ENCODE data around the gene ECHDC3. TPM values are rescaled to one million over a fixed set of nuclear protein-coding genes. Genes with fewer than 3 reads are reported as not detected.

ECHDC3 gene
- total and polyA plus RNA-seq, 2 of the 13 experiments (the other 11 are each of a cell fraction or from before 2014, with no cell fraction given) = not detected

DNA sequence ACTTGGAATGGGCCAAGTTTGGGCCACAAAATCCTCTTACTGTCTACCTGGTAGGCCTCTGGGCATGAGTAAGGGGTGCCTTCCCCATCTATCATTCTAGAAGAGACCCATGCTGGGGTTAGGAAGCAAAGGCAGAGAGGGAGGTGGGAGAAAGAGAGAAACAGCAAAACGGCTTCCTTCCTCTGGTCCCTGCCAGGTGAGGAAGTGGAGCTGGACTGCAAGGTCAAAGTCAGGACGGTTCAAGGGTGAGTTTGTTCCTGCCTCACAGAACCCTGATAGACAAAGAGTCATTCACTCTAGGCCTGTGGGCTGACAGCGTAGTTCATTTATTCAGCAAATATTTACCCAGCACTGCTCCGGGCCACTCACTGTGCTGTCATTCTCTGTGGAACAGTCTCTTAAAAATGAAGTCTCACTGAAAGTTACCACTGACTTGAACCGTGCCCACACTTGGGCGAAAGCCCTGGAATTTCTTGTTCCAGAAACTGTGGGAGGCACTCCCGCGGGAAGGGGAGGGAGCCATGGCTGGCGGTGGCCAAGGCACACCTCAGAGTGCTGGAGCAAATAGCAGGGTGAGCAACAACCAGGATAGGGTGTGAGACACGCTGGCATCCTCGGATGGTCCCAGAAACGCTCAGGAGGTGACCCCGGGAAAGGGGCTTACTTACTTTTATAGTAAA lies 26.2 kb upstream of the ECHDC3 start (continued):
- no peak for TF ChIP-seq WIZ (CRISPR knock-in tag; IDR thresholded peaks at IDR 0.05)
- no peak for TF ChIP-seq SYNCRIP (IDR thresholded peaks at IDR 0.05; ENCODE audit: insufficient read depth, low read depth, low read length)
- no peak for TF ChIP-seq SP4 (CRISPR knock-in tag; IDR thresholded peaks at IDR 0.05)
- TF ChIP-seq NFE2L2 (IDR thresholded peaks at IDR 0.05; ENCODE audit: low read length) = no peak
- TF ChIP-seq, protein P1, sequence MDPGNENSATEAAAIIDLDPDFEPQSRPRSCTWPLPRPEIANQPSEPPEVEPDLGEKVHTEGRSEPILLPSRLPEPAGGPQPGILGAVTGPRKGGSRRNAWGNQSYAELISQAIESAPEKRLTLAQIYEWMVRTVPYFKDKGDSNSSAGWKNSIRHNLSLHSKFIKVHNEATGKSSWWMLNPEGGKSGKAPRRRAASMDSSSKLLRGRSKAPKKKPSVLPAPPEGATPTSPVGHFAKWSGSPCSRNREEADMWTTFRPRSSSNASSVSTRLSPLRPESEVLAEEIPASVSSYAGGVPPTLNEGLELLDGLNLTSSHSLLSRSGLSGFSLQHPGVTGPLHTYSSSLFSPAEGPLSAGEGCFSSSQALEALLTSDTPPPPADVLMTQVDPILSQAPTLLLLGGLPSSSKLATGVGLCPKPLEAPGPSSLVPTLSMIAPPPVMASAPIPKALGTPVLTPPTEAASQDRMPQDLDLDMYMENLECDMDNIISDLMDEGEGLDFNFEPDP (CRISPR knock-in tag; conservative IDR thresholded peaks at IDR 0.05) = no peak
- TF ChIP-seq IKZF4 (CRISPR knock-in tag; IDR thresholded peaks at IDR 0.05; ENCODE audit: borderline replicate concordance, low read depth, not compliant biosample characterization) = no peak
- TF ChIP-seq FOXK2 (IDR thresholded peaks at IDR 0.05) = no peak
- peak; percentile 57; the same call in 1 of the 2 replicates for TF ChIP-seq MXD4 (CRISPR knock-in tag; IDR thresholded peaks at IDR 0.05)
- TF ChIP-seq CHD2 (IDR thresholded peaks at IDR 0.05; ENCODE audit: low read depth, low read length) = no peak
- TF ChIP-seq, protein P2, sequence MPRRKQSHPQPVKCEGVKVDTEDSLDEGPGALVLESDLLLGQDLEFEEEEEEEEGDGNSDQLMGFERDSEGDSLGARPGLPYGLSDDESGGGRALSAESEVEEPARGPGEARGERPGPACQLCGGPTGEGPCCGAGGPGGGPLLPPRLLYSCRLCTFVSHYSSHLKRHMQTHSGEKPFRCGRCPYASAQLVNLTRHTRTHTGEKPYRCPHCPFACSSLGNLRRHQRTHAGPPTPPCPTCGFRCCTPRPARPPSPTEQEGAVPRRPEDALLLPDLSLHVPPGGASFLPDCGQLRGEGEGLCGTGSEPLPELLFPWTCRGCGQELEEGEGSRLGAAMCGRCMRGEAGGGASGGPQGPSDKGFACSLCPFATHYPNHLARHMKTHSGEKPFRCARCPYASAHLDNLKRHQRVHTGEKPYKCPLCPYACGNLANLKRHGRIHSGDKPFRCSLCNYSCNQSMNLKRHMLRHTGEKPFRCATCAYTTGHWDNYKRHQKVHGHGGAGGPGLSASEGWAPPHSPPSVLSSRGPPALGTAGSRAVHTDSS (CRISPR knock-in tag; conservative IDR thresholded peaks at IDR 0.05) = no peak
- no peak for TF ChIP-seq RAD51 (IDR thresholded peaks at IDR 0.05; ENCODE audit: borderline replicate concordance)
- 0 out of 2 replicates have a peak, but pooled peaks have one; percentile 13 for TF ChIP-seq POLR2AphosphoS5 (IDR thresholded peaks at IDR 0.05; ENCODE audit: low read depth, low read length)
- TF ChIP-seq, protein P3, sequence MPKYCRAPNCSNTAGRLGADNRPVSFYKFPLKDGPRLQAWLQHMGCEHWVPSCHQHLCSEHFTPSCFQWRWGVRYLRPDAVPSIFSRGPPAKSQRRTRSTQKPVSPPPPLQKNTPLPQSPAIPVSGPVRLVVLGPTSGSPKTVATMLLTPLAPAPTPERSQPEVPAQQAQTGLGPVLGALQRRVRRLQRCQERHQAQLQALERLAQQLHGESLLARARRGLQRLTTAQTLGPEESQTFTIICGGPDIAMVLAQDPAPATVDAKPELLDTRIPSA (CRISPR knock-in tag; IDR thresholded peaks at IDR 0.05; ENCODE audit: borderline replicate concordance) = no peak
- peak; percentile 81; the same call in 1 of the 2 replicates for TF ChIP-seq SALL2 (CRISPR knock-in tag; IDR thresholded peaks at IDR 0.05)
- TF ChIP-seq, protein P4, sequence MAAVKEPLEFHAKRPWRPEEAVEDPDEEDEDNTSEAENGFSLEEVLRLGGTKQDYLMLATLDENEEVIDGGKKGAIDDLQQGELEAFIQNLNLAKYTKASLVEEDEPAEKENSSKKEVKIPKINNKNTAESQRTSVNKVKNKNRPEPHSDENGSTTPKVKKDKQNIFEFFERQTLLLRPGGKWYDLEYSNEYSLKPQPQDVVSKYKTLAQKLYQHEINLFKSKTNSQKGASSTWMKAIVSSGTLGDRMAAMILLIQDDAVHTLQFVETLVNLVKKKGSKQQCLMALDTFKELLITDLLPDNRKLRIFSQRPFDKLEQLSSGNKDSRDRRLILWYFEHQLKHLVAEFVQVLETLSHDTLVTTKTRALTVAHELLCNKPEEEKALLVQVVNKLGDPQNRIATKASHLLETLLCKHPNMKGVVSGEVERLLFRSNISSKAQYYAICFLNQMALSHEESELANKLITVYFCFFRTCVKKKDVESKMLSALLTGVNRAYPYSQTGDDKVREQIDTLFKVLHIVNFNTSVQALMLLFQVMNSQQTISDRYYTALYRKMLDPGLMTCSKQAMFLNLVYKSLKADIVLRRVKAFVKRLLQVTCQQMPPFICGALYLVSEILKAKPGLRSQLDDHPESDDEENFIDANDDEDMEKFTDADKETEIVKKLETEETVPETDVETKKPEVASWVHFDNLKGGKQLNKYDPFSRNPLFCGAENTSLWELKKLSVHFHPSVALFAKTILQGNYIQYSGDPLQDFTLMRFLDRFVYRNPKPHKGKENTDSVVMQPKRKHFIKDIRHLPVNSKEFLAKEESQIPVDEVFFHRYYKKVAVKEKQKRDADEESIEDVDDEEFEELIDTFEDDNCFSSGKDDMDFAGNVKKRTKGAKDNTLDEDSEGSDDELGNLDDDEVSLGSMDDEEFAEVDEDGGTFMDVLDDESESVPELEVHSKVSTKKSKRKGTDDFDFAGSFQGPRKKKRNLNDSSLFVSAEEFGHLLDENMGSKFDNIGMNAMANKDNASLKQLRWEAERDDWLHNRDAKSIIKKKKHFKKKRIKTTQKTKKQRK (IDR thresholded peaks at IDR 0.05; ENCODE audit: low read length) = no peak
- TF ChIP-seq, protein P5, sequence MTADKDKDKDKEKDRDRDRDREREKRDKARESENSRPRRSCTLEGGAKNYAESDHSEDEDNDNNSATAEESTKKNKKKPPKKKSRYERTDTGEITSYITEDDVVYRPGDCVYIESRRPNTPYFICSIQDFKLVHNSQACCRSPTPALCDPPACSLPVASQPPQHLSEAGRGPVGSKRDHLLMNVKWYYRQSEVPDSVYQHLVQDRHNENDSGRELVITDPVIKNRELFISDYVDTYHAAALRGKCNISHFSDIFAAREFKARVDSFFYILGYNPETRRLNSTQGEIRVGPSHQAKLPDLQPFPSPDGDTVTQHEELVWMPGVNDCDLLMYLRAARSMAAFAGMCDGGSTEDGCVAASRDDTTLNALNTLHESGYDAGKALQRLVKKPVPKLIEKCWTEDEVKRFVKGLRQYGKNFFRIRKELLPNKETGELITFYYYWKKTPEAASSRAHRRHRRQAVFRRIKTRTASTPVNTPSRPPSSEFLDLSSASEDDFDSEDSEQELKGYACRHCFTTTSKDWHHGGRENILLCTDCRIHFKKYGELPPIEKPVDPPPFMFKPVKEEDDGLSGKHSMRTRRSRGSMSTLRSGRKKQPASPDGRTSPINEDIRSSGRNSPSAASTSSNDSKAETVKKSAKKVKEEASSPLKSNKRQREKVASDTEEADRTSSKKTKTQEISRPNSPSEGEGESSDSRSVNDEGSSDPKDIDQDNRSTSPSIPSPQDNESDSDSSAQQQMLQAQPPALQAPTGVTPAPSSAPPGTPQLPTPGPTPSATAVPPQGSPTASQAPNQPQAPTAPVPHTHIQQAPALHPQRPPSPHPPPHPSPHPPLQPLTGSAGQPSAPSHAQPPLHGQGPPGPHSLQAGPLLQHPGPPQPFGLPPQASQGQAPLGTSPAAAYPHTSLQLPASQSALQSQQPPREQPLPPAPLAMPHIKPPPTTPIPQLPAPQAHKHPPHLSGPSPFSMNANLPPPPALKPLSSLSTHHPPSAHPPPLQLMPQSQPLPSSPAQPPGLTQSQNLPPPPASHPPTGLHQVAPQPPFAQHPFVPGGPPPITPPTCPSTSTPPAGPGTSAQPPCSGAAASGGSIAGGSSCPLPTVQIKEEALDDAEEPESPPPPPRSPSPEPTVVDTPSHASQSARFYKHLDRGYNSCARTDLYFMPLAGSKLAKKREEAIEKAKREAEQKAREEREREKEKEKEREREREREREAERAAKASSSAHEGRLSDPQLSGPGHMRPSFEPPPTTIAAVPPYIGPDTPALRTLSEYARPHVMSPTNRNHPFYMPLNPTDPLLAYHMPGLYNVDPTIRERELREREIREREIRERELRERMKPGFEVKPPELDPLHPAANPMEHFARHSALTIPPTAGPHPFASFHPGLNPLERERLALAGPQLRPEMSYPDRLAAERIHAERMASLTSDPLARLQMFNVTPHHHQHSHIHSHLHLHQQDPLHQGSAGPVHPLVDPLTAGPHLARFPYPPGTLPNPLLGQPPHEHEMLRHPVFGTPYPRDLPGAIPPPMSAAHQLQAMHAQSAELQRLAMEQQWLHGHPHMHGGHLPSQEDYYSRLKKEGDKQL (CRISPR knock-in tag; IDR thresholded peaks at IDR 0.05; ENCODE audit: low read depth) = peak; percentile 86; the same call in 1 of the 2 replicates
- 0 out of 2 replicates have a peak, but pooled peaks have one; percentile 31 for TF ChIP-seq ZNF451 (CRISPR knock-in tag; IDR thresholded peaks at IDR 0.05)

Data from HepG2 (cell line).